Esophagus (tissue), 2 donors: ENCODE data around the gene SMIM20. TPM values are rescaled to one million over a fixed set of nuclear protein-coding genes. Genes with fewer than 3 reads are reported as not detected.

Experiments
- H3K27ac ChIP-seq, 2 donors: one replicate each; pipeline ENCODE4 v1.5.1; 2013; ENCODE audit warnings: low read depth in 2 of 2, mild to moderate bottlenecking in 2 of 2, inconsistent platforms in 1 of 2, low read length in 1 of 2, moderate library complexity in 1 of 2
- H3K27me3 ChIP-seq, 2 donors: one replicate each; pipeline ENCODE4 v1.6.1; 2013; ENCODE audit warnings: low read length in 2 of 2, control low read depth in 1 of 2, mild to moderate bottlenecking in 1 of 2; ENCODE audit not compliant: insufficient read depth in 2 of 2, control insufficient read depth in 1 of 2
- H3K36me3 ChIP-seq, 2 donors: one replicate each; pipeline ENCODE4 v1.6.1; 2013; ENCODE audit warnings: low read length in 1 of 2; ENCODE audit not compliant: control insufficient read depth in 2 of 2, insufficient read depth in 2 of 2
- H3K4me1 ChIP-seq, 2 donors: one replicate each; pipeline ENCODE4 v1.6.1; 2013; ENCODE audit warnings: low read length in 1 of 2; ENCODE audit not compliant: control insufficient read depth in 2 of 2, insufficient read depth in 2 of 2
- H3K4me3 ChIP-seq, 2 donors: one replicate each; pipeline ENCODE4 v1.5.1; 2013; ENCODE audit warnings: low read length in 2 of 2, mild to moderate bottlenecking in 2 of 2, low read depth in 1 of 2, moderate library complexity in 1 of 2
- H3K9me3 ChIP-seq, 2 donors: one replicate each; pipeline ENCODE4 v1.6.1; 2013; ENCODE audit warnings: mild to moderate bottlenecking in 2 of 2, low read depth in 1 of 2, low read length in 1 of 2, moderate library complexity in 1 of 2; ENCODE audit not compliant: control insufficient read depth in 2 of 2, insufficient read depth in 1 of 2
- WGBS, 2 donors: extraction: QIAGEN DNeasy Blood & Tissue Kit; methylation state at CpG; one replicate each; pipeline ENCODE4 v1.1.7; 2013; 5-methylcytosine and 5-hydroxymethylcytosine counted together
- polyA plus RNA-seq, 2 donors: library from polyadenylated mRNA; stranded (reverse); fragments of 200-250 nt; gene quantifications; one replicate each; pipeline ENCODE4 v1.2.3, GENCODE V29; 2013
- donor health status: healthy with polysubstance abuse.
- donor health status: Bipolar disorder and iron deficiency.

SMIM20 gene
- polyA plus RNA-seq, 2 donors: 8.7 to 15.9 TPM

DNA sequence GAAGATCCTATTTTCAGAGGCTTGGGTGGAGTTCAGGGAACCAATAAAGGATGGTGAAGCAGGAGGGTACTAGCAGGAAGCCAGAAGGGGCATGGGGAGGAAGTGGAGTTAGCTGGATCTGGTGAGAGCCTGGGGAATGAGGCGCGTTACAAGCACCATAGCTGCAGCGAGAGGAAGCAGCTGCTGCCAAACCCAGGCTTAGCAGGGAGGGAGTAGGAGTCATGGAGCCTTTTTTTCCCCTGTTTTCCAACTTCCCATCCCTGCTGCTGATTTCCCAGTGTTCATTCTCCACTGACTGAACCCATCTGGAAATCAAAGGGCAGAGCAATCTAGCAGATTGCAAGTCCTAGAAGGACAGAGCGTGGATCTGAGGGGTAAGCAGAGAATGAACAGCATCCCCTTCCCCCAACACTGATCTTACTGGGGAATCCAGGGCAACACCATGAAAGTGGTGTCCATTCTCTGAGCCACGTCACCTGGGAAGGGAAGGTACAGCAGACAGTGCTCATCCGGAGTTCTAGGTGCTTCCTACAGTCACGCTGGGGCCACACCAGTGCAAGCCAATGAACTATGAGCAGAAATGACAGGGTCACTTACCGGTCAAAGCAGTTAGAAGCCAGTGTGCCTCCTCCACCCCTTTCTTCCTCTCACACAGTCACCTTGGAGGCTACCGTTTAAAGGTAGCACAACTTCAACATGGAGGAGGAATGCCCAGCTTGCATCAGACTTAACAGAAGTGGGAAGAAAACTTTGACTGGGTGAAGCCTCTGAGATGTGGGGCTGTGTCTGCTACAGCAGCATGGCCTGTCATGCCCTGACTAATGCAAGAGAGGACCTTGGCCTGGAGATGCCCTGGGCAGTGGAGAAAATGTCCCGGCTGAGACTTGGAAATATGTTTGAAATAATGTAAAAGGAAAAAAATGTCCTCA is 36.7 kb downstream of the SMIM20 start:
- 71 to 75% methylated on average over 10 of the region's 10 CpGs for WGBS, 2 donors
- Histone ChIP-seq H3K27me3 (no peaks in the 10 kb centered on the region), H3K27ac (no peak overlapping the region)

DNA sequence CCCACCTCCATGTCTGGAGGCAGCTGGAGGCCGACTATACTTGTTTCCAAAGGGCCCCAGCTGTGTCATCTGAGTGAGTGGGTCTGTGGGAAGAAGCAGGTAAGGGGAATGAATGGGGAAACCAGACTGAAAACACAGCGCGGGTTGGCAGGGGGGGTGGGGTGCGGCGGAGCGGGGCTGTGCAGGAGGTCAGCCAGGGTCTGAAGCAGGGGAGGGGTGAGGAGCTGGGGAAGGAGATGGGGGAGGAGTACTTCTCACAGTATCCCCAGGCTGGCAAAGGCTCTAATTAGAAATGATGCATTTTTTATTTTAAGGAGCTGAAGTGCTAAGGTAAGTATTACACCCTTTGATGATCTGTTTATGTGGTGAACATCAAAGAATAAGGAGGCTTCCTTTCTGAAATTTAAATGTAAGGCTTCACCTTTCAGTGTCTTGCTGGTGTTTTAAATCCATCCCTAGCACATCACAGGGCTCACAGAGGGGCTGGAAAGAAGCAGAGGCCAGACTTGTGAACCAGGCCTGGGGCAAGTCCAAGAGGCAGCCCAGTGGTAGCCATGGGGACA is 37.5 kb downstream of the SMIM20 start:
- Histone ChIP-seq H3K27me3 (no peaks in the 10 kb centered on the region), H3K4me1 (no peaks in the 10 kb centered on the region), H3K4me3 (no peak overlapping the region), H3K36me3 (no peaks in the 10 kb centered on the region), H3K9me3 (no peaks in the 10 kb centered on the region), H3K27ac (no peak overlapping the region)
- WGBS, 2 donors: 61 to 74% methylated on average over 6 of the region's 6 CpGs

More for the DNA sequence above, 36.7 kb downstream of the SMIM20 start:
- no peaks in the 10 kb centered on the region for H3K36me3 ChIP-seq
- H3K4me1 ChIP-seq: no peaks in the 10 kb centered on the region
- H3K4me3 ChIP-seq: no peak overlapping the region
- H3K9me3 ChIP-seq: no peaks in the 10 kb centered on the region

DNA sequence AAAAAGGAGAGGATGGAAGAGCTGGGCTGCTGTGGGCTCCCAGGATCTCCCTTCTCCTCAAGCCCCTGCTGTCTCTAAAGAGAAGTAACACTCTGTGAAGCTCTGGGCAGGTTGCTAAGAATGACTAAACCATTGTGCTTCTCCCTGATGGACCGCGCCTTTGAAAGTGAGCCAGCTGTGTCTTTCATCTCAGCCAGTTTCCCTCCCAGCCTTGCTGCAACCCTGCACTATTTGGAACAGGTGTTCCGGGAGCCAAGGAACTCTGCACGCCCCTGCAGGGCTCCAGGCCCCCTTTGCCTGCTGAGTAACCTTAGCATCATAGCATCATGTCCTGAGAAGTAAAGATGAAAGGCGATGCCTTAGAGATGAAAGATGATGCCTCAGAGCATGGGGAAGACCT is 39.7 kb downstream of the SMIM20 start:
- H3K4me1 ChIP-seq: no peaks in the 10 kb centered on the region
- H3K27me3 ChIP-seq: no peaks in the 10 kb centered on the region
- 45 to 48% methylated on average over 5 of the region's 5 CpGs for WGBS, 2 donors
- no peak overlapping the region for H3K4me3 ChIP-seq
- H3K27ac ChIP-seq: no peak overlapping the region
- H3K36me3 ChIP-seq: no peaks in the 10 kb centered on the region
- H3K9me3 ChIP-seq: no peaks in the 10 kb centered on the region

DNA sequence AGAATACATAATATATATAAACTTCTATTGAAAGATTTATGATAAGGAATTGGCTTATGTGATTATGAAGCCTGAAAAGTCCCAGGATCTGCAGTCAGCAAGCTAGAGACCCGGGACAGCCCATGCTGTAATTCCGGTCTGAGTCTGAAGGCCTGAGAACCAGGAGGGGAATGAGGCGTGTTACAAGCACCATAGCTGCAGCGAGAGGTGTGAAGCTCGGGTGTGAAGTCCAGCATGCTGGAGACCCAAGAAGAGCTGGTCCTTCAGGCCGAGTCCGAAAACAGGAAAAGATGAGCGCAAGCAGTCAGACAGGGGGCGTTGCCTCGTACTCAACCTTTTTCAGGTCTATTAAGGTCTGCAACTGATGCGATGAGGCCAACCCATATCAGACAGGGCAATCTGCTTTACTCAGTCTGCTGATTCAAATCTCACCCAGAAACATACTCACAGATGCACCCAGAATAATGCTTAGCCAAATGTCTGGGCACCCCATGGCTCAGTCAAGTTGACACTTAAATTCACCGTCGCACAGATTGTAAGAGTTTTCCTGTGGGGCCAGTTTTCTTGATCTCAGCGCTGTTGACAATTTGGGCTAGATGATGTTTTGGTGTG is 40.4 kb downstream of the SMIM20 start:
- no peaks in the 10 kb centered on the region for H3K36me3 ChIP-seq
- H3K4me3 ChIP-seq: no peak overlapping the region
- no peaks in the 10 kb centered on the region for H3K27me3 ChIP-seq
- no peaks in the 10 kb centered on the region for H3K4me1 ChIP-seq
- H3K9me3 ChIP-seq: no peaks in the 10 kb centered on the region
- 86 to 89% methylated on average over 14 of the region's 14 CpGs for WGBS, 2 donors
- H3K27ac ChIP-seq: no peak overlapping the region

DNA sequence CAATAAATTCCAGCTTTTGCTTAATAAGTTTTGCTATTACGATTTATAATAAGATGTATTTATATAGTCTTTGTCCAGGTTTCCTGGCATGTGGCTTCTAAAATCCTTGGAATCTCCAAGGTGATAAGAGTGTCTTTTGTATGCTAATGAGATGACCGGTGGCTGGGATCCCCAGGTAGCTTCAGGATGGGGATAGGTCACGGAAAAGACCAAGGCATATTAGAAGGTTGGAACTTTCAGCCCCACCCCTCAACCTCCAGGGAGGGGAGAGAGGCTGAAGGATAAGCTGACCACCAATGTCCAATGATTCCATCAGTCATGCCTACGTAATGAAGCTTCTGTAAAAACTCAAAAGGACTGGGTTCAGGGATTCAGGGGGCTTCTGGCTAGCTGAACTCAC is 41.7 kb downstream of the SMIM20 start:
- Histone ChIP-seq H3K9me3 (no peaks in the 10 kb centered on the region), H3K27ac (no peak overlapping the region), H3K4me3 (no peak overlapping the region), H3K36me3 (no peaks in the 10 kb centered on the region), H3K27me3 (no peaks in the 10 kb centered on the region), H3K4me1 (no peaks in the 10 kb centered on the region)
- WGBS, 2 donors: 83 to 84% methylated on average over 4 of the region's 4 CpGs

DNA sequence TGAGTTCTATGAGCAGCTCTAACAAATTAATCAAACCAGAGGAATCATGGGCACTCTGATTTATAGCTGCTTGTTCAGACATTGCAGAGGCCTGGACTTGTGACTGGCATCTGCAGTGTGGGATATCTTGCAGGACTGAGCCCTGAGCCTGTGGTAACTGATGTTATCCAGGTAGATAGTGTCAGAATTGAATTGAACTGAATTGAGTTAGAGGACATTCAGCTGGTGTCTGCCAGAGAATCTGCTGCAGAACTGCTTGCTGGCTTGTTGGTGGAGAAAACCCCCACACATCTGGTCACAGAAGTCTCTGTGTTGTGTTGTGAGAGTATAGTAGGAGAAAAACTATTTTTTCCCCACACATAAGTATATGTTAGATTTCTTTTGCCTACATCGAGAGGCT is 42.2 kb downstream of the SMIM20 start:
- 89 to 96% methylated on average over 1 of the region's 1 CpG for WGBS, 2 donors
- no peaks in the 10 kb centered on the region for H3K9me3 ChIP-seq
- no peaks in the 10 kb centered on the region for H3K27me3 ChIP-seq
- H3K27ac ChIP-seq: no peak overlapping the region
- no peak overlapping the region for H3K4me3 ChIP-seq
- H3K36me3 ChIP-seq: no peaks in the 10 kb centered on the region
- no peaks in the 10 kb centered on the region for H3K4me1 ChIP-seq

DNA sequence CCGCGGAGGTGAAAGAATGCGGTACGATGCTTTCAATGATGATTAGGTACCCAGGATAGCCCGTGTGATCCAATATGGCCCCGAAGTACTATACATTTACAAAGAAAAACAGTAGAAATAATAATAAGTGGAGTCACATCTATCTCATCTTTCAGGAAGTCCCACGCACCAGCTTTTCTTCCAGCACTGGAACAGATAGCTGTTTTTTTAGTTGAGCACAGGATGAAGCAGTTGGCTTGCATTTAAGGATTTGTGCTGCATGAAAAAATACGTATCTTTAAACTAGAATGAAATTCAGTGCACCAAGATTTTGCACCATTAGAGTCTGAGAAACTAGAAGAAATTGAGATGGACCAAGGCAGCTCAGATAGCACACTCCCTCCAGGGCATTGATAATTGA is 44.1 kb downstream of the SMIM20 start:
- 85 to 94% methylated on average over 8 of the region's 8 CpGs for WGBS, 2 donors
- Histone ChIP-seq H3K36me3 (no peaks in the 10 kb centered on the region), H3K27me3 (no peaks in the 10 kb centered on the region), H3K4me3 (no peak overlapping the region), H3K4me1 (no peaks in the 10 kb centered on the region), H3K9me3 (no peaks in the 10 kb centered on the region), H3K27ac (no peak overlapping the region)

DNA sequence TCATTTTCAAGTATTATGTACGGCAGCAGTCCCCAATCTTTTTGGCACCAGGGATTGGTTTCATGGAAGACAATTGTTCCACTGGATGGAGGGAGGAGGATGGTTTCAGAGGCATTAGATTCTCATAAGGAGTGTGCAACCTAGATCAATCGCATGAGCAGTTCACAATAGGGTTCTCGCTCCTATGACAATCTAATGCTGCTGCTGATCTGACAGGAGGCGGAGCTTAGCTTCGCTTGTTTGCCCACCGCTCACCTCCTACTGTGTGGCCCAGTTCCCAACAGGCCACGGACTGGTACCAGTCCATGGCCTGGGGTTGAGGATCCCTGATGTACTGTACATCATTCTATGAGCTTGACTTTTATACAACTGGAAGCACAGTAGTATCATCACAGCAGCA is 48.4 kb downstream of the SMIM20 start:
- H3K36me3 ChIP-seq: no peaks in the 10 kb centered on the region
- no peaks in the 10 kb centered on the region for H3K27me3 ChIP-seq
- WGBS, 2 donors: 89 to 92% methylated on average over 7 of the region's 7 CpGs
- H3K27ac ChIP-seq: no peak overlapping the region
- H3K4me3 ChIP-seq: no peak overlapping the region
- H3K4me1 ChIP-seq: no peaks in the 10 kb centered on the region
- no peaks in the 10 kb centered on the region for H3K9me3 ChIP-seq

DNA sequence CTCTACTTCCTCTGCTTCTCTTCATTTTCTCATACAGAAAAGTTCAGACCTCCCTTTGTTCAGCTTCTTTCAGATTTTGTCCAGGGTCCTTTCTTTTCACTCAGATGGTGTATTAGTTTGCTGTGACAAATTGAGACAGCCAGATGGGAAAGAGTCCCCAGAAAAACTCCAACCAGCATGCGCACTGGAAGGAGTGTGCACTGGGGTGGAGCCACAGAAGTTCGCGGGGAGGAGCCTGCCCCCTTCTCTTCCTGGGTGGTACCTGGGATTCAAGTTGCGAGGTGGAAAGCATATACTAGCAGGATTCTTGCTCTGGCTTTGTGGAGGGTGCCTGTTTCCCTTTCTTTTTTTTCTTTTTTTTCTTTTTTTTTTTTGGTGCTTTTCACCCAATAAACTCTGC is 51.6 kb downstream of the SMIM20 start:
- H3K27me3 ChIP-seq: no peaks in the 10 kb centered on the region
- H3K36me3 ChIP-seq: no peaks in the 10 kb centered on the region
- H3K9me3 ChIP-seq: no peaks in the 10 kb centered on the region
- WGBS, 2 donors: 92 to 95% methylated on average over 4 of the region's 4 CpGs
- H3K4me3 ChIP-seq: no peak overlapping the region
- no peaks in the 10 kb centered on the region for H3K4me1 ChIP-seq
- no peak overlapping the region for H3K27ac ChIP-seq
